GM21619 (cell line): Measurements from ENCODE around the gene SLC16A1.
"Not testable (repeated sequence)": the region's sequence is repeated elsewhere in the genome, so short reads cannot be mapped to it uniquely, and the experiment has no call there.

Experiments used
- ATAC-seq: cut with Tn5 transposase; IDR thresholded peaks from one replicate; pipeline ENCODE4 v1.9.1; 2021; ENCODE audit not compliant: unreplicated experiment

The SLC16A1 gene, protein sequence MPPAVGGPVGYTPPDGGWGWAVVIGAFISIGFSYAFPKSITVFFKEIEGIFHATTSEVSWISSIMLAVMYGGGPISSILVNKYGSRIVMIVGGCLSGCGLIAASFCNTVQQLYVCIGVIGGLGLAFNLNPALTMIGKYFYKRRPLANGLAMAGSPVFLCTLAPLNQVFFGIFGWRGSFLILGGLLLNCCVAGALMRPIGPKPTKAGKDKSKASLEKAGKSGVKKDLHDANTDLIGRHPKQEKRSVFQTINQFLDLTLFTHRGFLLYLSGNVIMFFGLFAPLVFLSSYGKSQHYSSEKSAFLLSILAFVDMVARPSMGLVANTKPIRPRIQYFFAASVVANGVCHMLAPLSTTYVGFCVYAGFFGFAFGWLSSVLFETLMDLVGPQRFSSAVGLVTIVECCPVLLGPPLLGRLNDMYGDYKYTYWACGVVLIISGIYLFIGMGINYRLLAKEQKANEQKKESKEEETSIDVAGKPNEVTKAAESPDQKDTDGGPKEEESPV

GRCh38 chr1:112955773-112956543 lies at the start of gene SLC16A1:
Gene SLC16A1, minus strand, starts transcription at chr1:112956196. Its CDS starts 26,888 bp downstream, at chr1:112929308.
- peak; percentile 64 for ATAC-seq

GRCh38 chr1:113003751-113004690 lies 48.0 kb upstream of the SLC16A1 start:
- ATAC-seq = no peak

- ATAC-seq = no peak
Measured at GRCh38 chr1:113002297-113002696, 46.3 kb upstream of the SLC16A1 start.

GRCh38 chr1:112998592-112999235 lies 42.7 kb upstream of the SLC16A1 start:
- no peak for ATAC-seq

DNA sequence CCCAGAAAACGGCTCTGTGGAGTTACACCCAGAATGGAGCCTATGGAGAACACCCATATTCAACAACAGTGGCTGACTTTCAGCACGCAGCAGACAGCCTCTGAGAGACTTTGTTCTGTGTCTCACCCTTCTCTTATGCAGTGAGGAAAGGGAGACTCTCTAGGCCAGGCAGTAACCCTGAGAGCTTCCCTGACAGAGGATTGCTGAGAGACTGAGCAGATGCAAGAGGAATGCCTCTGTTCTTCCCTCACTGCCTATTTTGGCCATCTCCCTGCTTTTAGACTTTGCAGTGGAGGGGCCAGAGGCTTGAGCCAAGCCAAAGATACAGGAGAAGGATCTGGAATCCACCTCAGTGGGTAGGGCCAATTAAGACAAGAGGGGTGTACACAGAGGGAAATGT lies 41.8 kb upstream of the SLC16A1 start:
- ATAC-seq = no peak

DNA sequence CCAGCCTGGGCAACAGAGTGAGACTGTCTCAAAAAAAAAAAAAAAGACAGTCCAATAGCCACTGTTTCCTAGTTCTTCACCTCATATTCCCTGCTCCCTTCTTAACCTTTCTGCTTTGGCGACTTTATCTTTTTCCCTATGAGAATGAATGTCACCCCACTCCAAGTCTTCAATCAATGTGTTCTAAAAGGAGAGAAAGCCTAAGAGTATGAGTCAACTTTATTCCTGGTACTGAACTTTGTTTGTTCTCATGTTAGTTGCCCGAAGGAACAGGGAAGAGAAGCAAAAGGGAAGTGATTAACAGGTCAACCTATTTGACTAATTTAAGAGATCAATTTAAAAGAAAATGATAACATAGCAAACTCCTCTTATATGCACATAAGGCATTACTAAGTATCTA lies 39.9 kb upstream of the SLC16A1 start:
- ATAC-seq = no peak

DNA sequence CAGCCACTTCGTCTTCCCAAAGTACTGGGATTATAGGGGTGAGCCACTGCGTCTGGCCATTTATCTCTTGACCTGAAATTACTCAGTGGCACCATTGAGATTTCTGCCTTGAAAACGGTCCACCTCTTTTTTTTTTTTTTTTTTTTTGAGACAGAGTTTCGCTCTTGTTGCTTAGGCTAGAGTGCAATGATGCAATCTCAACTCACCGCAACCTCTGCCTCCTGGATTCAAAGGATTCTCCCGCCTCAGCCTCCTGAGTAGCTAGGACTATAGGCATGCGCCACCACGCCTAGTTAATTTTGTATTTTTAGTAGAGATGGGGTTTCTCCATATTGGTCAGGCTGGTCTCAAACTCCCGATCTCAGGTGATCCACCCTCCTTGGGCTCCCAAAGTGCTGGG lies 39.0 kb upstream of the SLC16A1 start:
- ATAC-seq = not testable (repeated sequence)

DNA sequence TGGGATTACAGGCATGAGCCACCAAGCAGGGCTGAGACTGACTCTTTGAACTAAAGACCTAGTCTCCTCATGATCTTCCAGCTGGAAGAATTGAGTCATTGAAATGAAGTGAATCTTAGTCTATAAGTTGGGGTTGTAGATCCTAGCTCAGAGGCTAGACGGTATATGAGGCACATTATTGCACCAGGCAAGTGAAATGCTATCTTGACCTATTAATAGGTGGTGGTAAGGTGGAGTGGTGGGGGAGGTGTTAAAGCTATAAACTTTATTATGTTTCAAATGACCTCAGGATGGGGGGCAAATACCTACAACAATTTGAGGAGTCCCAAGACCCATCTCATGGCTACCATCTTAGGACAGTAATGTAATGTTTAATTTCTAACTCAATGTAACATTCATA lies 36.8 kb upstream of the SLC16A1 start:
- no peak for ATAC-seq

GRCh38 chr1:112991402-112992120 lies 35.6 kb upstream of the SLC16A1 start:
- ATAC-seq = no peak

- no peak for ATAC-seq
Measured at GRCh38 chr1:112990271-112990670, 34.3 kb upstream of the SLC16A1 start.

DNA sequence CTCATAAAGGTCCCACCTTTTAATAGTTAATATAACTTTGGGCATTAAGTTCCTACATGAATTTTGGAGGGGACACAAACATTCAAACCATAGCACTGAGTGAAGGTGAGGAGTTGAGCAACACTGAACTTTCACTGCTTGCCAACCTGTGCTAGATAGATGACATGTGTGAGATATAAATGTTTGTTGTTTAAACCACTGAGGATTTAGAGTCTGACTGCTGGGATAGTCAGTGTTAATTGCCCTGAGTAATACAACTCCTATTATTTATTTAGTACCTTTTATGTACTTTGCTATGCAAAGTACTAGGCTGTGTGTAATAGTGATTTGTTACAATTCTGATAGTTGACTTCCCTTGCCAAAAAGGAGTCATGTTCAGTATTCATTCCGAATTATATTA lies 32.4 kb upstream of the SLC16A1 start:
- no peak for ATAC-seq

DNA sequence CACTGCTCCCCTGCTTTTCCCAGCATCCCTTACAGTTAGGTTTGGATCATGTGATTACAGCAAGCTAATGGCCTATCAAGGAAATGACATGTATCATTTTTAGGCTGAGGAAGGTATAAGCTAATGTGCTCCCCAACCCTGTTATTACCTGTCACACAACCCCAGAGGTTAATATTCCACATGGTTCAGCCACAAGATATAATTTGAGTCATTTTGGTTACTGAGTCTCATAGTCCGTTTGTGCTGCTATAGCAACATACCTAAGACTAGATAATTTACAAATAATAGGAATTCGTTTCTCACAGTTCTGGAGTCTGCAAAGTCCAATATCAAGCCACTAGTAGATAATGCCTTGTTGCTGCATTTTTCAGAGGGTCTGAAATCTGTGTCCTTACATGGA lies 29.1 kb upstream of the SLC16A1 start:
- peak; percentile 75 for ATAC-seq

DNA sequence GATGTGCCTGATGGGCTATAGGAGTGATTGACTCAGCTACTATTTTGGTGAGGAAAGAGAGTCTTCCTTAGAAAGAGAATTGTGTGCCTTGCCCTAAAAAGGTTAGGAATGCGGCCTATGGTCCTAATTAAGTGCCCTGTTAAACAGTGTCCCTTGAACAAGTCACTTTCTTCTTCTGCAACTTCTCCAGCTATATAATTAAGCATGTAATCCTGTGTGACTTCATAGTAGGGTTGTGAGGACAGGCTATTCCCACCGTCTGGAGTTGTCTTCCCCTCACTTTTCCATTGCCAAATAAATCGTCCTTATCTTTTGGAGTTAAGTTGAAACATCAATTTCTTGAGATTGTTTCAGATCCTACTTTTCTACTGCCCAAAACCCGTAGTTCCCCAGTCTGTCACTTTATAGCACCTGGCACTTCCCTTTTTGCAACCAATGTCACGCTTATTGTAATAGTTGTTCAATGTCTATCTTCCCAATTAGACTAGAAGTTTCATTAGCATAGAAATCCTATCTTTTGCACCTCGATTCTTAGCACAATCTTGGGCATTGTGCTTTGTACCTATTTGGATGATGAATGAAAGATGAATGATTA lies 27.6 kb upstream of the SLC16A1 start:
- no peak for ATAC-seq

- ATAC-seq = no peak
Measured at GRCh38 chr1:112982853-112983536, 27.0 kb upstream of the SLC16A1 start.

DNA sequence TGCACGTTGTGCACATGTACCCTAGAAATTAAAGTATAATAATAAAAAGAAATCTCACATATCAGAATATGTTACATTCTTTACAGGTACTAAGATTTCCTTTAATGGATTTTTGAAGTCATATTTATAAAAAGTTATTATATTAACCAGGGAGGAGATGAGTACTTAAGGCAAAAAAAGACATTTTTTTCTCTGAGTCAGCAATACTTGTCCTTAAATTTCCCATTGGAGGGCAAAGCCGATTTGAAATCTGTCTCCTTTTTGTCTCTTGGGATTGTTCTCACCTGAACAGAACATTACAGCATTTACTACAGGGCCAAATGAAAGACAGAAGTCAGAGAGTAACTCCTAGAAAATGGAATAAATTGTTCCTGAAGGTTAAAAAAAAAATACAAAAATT lies 26.3 kb upstream of the SLC16A1 start:
- no peak for ATAC-seq

DNA sequence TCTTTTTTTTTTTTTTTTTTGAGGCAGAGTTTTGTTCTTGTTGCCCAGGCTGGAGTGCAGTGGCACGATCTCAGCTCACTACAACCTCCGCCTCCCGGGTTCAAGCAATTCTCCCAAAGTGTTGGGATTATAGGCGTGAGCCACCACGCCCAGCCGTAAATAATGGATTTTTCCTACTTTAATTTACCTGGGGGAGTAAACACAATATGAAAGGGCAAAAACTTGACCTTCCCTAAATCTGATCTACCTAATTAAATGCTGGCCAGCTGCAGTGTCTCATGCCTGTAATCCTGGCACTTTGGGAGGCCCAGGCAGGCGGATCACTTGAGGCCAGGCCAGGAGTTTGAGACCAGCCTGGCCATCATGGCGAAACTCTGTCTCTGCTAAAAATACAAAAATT lies 25.8 kb upstream of the SLC16A1 start:
- ATAC-seq = not testable (repeated sequence)

DNA sequence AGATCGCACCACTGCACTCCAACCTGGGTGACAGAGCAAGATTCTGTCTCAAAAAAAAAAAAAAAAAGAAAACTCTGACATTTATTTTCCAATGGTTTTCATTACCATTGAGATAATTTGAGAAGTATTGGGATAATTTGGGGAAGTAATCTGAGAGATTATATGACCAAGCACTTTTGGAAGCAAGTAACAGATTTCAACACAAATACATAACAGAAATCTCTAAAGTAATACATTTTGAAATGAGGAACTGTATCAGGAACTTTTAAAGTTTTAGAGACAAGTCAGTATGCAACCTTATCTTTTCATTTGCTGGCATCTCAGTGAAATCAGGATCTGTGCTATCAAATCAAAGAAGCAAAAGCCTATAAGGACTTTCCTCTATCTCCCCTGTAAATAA lies 25.4 kb upstream of the SLC16A1 start:
- ATAC-seq = no peak

- no peak for ATAC-seq
Measured at GRCh38 chr1:112975336-112975735, 19.3 kb upstream of the SLC16A1 start.

DNA sequence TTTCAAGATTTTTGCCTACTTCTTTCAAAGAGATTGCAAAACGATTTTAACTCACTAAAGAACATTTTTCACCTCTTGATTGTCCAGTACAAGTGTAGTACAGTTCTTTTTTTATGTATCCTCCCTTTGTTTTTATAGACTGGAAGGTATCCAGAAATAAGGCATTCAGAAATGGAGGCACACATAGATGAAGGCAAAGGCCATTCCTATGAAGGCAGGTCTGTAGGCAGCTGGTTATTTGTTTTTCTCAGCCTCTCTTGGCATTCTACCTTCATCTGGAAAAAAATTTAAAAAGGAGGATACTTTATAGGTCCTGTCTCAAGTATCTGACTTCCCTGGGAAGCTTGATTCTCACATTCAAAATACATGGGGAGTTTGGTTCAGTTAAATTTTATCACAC lies 18.6 kb upstream of the SLC16A1 start:
- ATAC-seq = no peak
